SK-N-SH (cell line): ENCODE results near the gene DR1.

ENCODE experiments used
- CTCF ChIP-seq: fragments of 200-600 bp; sonication (generic); IDR thresholded peaks from 2 replicates; pipeline ENCODE4 v1.6.1; 2017; ENCODE audit warnings: antibody characterized with exemption, mild to moderate bottlenecking, moderate library complexity
- ELF1 ChIP-seq: IDR thresholded peaks from 2 replicates; pipeline ENCODE4 v1.4.0; 2012
- EP300 ChIP-seq, 2 experiments: IDR thresholded peaks; 2 replicates each; pipeline versions ENCODE4 v1.4.0 to v1.6.1; 2012; ENCODE audit warnings: borderline replicate concordance in 1 of 2, low read depth in 1 of 2, low read length in 1 of 2
- EZH2phosphoT487 ChIP-seq: fragments of 200-600 bp; sonication (generic); IDR thresholded peaks from 2 replicates; pipeline ENCODE4 v1.6.1; 2017; ENCODE audit warnings: low read depth, mixed run types, mild to moderate bottlenecking, antibody characterized with exemption, moderate library complexity, borderline replicate concordance
- FOXJ3 ChIP-seq: sonication (generic); formaldehyde crosslinking; IDR thresholded peaks from 2 replicates; pipeline ENCODE4 v1.5.1; 2020; ENCODE audit warnings: mild to moderate bottlenecking, missing genetic modification reagents
- MXI1 ChIP-seq: IDR thresholded peaks from 2 replicates; pipeline ENCODE4 v1.6.1; 2012; ENCODE audit warnings: mild to moderate bottlenecking, low read depth, low read length, improper control_type of control experiment
- POLR2AphosphoS5 ChIP-seq: IDR thresholded peaks from 2 replicates; pipeline ENCODE4 v1.6.1; 2012; ENCODE audit warnings: low read depth, low read length
- RCOR1 ChIP-seq: fragments of 150-350 bp; IDR thresholded peaks from 2 replicates; pipeline ENCODE4 v1.6.1; 2017; ENCODE audit warnings: antibody characterized with exemption, low read length
- REST ChIP-seq: IDR thresholded peaks from 2 replicates; pipeline ENCODE4 v1.6.1; 2012; ENCODE audit warnings: mild to moderate bottlenecking, low read depth, low read length, moderate library complexity
- RFX5 ChIP-seq: IDR thresholded peaks from 2 replicates; pipeline ENCODE4 v1.6.1; 2012; ENCODE audit warnings: mild to moderate bottlenecking, improper control_type of control experiment, low read length
- YY1 ChIP-seq: IDR thresholded peaks from 2 replicates; pipeline ENCODE4 v1.4.0; 2012; ENCODE audit warnings: low read depth, mild to moderate bottlenecking

GRCh38 chr1:93306920-93307319, 38.8 kb upstream of the DR1 start:
- TF ChIP-seq CTCF (no peak), EZH2phosphoT487 (no peak), POLR2AphosphoS5 (no peak), EP300 (IDR thresholded peaks at IDR 0.05; ENCODE audit: borderline replicate concordance in 1 of 2, low read depth in 1 of 2, low read length in 1 of 2) (no peak), RCOR1 (no peak), RFX5 (no peak), YY1 (no peak), REST (no peak), MXI1 (no peak), FOXJ3 (no peak), ELF1 (no peak)
